Non-pigmented ciliary epithelial cell (primary cell): ENCODE results near the gene CDY1B.
"Not testable (repeated sequence)": the region's sequence is repeated elsewhere in the genome, so short reads cannot be mapped to it uniquely, and the experiment has no call there.

Experiments
- DNase-seq: peaks from one replicate; pipeline ENCODE4 v3.0.0-alpha.2; 2010; ENCODE audit warnings: low read depth

CDY1B gene

GRCh38 chrY:24047919-24048318 is at the start of gene CDY1B:
CDY1B (minus strand) TSS chrY:24048019; CDS start chrY:24047688, 331 bp downstream.
- DNase-seq: not testable (repeated sequence)

GRCh38 chrY:24049525-24049924 is 1.7 kb upstream of the CDY1B start:
- DNase-seq: not testable (repeated sequence)

GRCh38 chrY:24043209-24043608 is 4.6 kb downstream of the CDY1B start:
- not testable (repeated sequence) for DNase-seq

- not testable (repeated sequence) for DNase-seq
Observed at GRCh38 chrY:24039008-24039718, 8.7 kb downstream of the CDY1B start.

GRCh38 chrY:24026212-24027103 is 21.4 kb downstream of the CDY1B start:
- not testable (repeated sequence) for DNase-seq
